Measurements from ENCODE around the gene JAZF1. TPM values are rescaled to one million over a fixed set of nuclear protein-coding genes. Genes with fewer than 3 reads are reported as not detected.

The JAZF1 gene
- total RNA-seq, 1 experiment from 2014 or later = 3.4 TPM

DNA sequence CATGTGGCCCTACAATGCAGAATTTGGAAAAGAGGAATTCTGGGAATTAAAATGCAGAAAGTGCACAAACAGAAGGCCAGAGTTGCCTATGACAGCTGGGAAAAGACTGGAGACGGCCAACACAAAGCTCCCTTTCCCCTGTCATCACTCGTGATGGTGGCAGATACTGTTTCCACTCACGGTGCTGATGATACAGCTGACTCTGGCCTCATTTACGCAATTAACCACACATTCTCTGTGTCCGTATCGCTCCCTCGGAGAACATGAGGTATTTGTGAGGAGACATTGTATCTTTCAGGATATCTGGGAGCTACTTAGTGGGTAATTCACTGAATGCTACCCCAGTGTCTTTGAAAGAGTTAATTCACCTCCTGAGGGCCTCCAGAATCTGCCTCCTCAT is 267.8 kb downstream of the JAZF1 start:
- H3K27ac ChIP-seq (ENCODE audit: low read depth, low read length) = no peak overlapping the region
- H3K79me2 ChIP-seq (ENCODE audit: insufficient read depth, low read length) = no peaks in the 10 kb centered on the region
- H4K20me1 ChIP-seq (ENCODE audit: insufficient read depth) = no peaks in the 10 kb centered on the region
- ChIA-PET RAD21 (ENCODE audit: low non-redundant PET in 1 of 2, low total read pairs in 2 of 2, uncharacterized antibody in 2 of 2, unreplicated experiment in 2 of 2) (no interaction called here), POLR2A (no interaction called here), CTCF (no interaction called here)
- ATAC-seq = no peak
- BruUV-seq (replicated peaks) = no TSS peak
- H3K4me2 ChIP-seq (ENCODE audit: low read length) = no peak overlapping the region
- H3K27me3 ChIP-seq (ENCODE audit: insufficient read depth, low read length) = no peaks in the 10 kb centered on the region
- H3K36me3 ChIP-seq (ENCODE audit: control insufficient read depth in 1 of 2, insufficient read depth in 2 of 2, low read length in 2 of 2) = no peaks in the 10 kb centered on the region
- no peak overlapping the region for H3K9ac ChIP-seq (ENCODE audit: low read length)
- no peaks in the 10 kb centered on the region for H3K9me3 ChIP-seq (ENCODE audit: control insufficient read depth in 1 of 2, insufficient read depth in 1 of 2, low read depth in 1 of 2, low read length in 2 of 2)
- intact Hi-C loops (cut with micrococcal nuclease) = loop anchor here (10.0 kb wide), 1 partner anchor 338 kb away; no protein-coding TSS in a partner anchor
- no peaks in the 10 kb centered on the region for H3K9me2 ChIP-seq (ENCODE audit: insufficient read depth)
- TF ChIP-seq EZH2 (IDR thresholded peaks at IDR 0.05) (no peak), RAD21 (IDR thresholded peaks at IDR 0.05; ENCODE audit: low read depth) (no peak), ELF1 (IDR thresholded peaks at IDR 0.05; ENCODE audit: borderline replicate concordance, low read depth) (no peak)
- TF ChIP-seq, protein P1, sequence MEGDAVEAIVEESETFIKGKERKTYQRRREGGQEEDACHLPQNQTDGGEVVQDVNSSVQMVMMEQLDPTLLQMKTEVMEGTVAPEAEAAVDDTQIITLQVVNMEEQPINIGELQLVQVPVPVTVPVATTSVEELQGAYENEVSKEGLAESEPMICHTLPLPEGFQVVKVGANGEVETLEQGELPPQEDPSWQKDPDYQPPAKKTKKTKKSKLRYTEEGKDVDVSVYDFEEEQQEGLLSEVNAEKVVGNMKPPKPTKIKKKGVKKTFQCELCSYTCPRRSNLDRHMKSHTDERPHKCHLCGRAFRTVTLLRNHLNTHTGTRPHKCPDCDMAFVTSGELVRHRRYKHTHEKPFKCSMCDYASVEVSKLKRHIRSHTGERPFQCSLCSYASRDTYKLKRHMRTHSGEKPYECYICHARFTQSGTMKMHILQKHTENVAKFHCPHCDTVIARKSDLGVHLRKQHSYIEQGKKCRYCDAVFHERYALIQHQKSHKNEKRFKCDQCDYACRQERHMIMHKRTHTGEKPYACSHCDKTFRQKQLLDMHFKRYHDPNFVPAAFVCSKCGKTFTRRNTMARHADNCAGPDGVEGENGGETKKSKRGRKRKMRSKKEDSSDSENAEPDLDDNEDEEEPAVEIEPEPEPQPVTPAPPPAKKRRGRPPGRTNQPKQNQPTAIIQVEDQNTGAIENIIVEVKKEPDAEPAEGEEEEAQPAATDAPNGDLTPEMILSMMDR (IDR thresholded peaks at IDR 0.05 in 2 of 3, conservative IDR thresholded peaks at IDR 0.05 in 1 of 3; ENCODE audit: borderline replicate concordance in 1 of 3, insufficient read depth in 1 of 3, low read depth in 2 of 3, low read length in 2 of 3) = no peak
- no peak overlapping the region for H2AFZ ChIP-seq (ENCODE audit: low read depth, low read length, poor library complexity, severe bottlenecking)
- peaks cover 2 to 21% of the 10 kb centered on the region in 2 experiments; a peak in 2 of 4 replicates for H3K4me1 ChIP-seq (ENCODE audit: control insufficient read depth in 1 of 2, insufficient read depth in 2 of 2, low read length in 2 of 2)
- no peak for DNase-seq (ENCODE audit: low read depth, low spot score)
- no peak overlapping the region for H3K4me3 ChIP-seq (replicated peaks in 1 of 2; ENCODE audit: low read depth in 1 of 2, low read length in 2 of 2)

- peaks cover 2 to 12% of the 10 kb centered on the region in 2 experiments; a peak in 2 of 4 replicates for H3K4me1 ChIP-seq (ENCODE audit: control insufficient read depth in 1 of 2, insufficient read depth in 2 of 2, low read length in 2 of 2)
- no peaks in the 10 kb centered on the region for H4K20me1 ChIP-seq (ENCODE audit: insufficient read depth)
- H3K9ac ChIP-seq (ENCODE audit: low read length) = no peak overlapping the region
- TF ChIP-seq, protein P1 (IDR thresholded peaks at IDR 0.05 in 2 of 3, conservative IDR thresholded peaks at IDR 0.05 in 1 of 3; ENCODE audit: borderline replicate concordance in 1 of 3, insufficient read depth in 1 of 3, low read depth in 2 of 3, low read length in 2 of 3) = no peak
- TF ChIP-seq TCF7L2 (IDR thresholded peaks at IDR 0.05; ENCODE audit: borderline replicate concordance, extremely low read depth, insufficient read depth, insufficient read length) (no peak), SIN3A (IDR thresholded peaks at IDR 0.05; ENCODE audit: low read depth) (no peak), EGR1 (IDR thresholded peaks at IDR 0.05; ENCODE audit: low read depth) (no peak), EZH2phosphoT487 (IDR thresholded peaks at IDR 0.05; ENCODE audit: borderline replicate concordance) (no peak)
- H3K9me3 ChIP-seq (ENCODE audit: control insufficient read depth in 1 of 2, insufficient read depth in 1 of 2, low read depth in 1 of 2, low read length in 2 of 2) = no peaks in the 10 kb centered on the region
- RAD21 ChIA-PET (ENCODE audit: low non-redundant PET in 1 of 2, low total read pairs in 2 of 2, uncharacterized antibody in 2 of 2, unreplicated experiment in 2 of 2) = no interaction called here
- no peaks in the 10 kb centered on the region for H3K27me3 ChIP-seq (ENCODE audit: insufficient read depth, low read length)
- intact Hi-C loops (cut with micrococcal nuclease) = loop anchor here (10.0 kb wide), 1 partner anchor 337 kb away; no protein-coding TSS in a partner anchor
- no peaks in the 10 kb centered on the region for H3K79me2 ChIP-seq (ENCODE audit: insufficient read depth, low read length)
- CTCF ChIA-PET = interaction anchor here (1.1 kb wide), 1 partner anchor 127 kb away, joined by 3 read pairs; no protein-coding TSS in a partner anchor
- POLR2A ChIA-PET = no interaction called here
- no peaks in the 10 kb centered on the region for H3K9me2 ChIP-seq (ENCODE audit: insufficient read depth)
- no peak overlapping the region for H3K4me3 ChIP-seq (replicated peaks in 1 of 2; ENCODE audit: low read depth in 1 of 2, low read length in 2 of 2)
- H3K4me2 ChIP-seq (ENCODE audit: low read length) = no peak overlapping the region
- no peaks in the 10 kb centered on the region for H3K36me3 ChIP-seq (ENCODE audit: control insufficient read depth in 1 of 2, insufficient read depth in 2 of 2, low read length in 2 of 2)
- no peak overlapping the region for H2AFZ ChIP-seq (ENCODE audit: low read depth, low read length, poor library complexity, severe bottlenecking)
- no peak for DNase-seq (ENCODE audit: low read depth, low spot score)
- BruUV-seq (replicated peaks) = no TSS peak
- H3K27ac ChIP-seq (ENCODE audit: low read depth, low read length) = no peak overlapping the region
- no peak for ATAC-seq
Observed at GRCh38 chr7:27911920-27912319, 268.7 kb downstream of the JAZF1 start.
